ENCODE measurements around the gene LRRC32. TPM values are rescaled to one million over a fixed set of nuclear protein-coding genes. Genes with fewer than 3 reads are reported as not detected.

The LRRC32 gene
- total RNA-seq, 4 donors from 2014 or later: 19.1 to 87.5 (median 45.3) TPM

DNA sequence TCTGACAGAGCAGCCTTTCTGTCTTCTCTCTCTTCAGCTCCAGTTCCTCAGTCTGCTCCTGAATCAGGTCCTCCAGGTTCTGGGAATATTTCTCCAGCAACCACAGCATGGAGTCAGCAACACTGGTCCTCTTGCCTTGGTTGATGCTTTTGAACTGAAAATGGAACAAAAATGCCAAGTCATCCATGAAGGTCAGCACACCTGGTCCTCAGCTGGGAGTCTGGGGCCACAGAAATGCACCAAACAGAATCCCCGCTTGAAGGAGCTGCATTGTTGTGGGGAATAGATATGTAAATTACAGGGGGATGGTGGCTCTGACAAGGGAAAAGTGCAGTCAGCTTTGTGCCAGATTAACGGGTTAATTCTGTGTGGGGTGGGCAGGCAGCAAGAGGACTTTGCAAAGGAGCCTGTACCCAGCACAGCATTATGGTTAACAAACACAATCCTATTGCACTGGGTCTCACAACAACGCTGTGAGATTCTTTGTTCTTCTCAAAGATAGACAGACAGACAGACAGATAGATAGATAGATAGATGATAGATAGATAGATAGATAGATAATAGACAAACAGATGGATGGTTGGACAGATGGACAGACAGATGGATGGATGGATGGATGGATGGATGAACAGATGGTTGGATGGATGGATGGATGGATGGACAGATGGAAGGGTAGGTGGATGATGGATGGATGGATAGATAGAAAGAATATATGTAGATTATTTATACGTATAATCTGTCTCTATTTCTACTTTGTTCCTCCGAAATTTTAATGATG, 33.8 kb upstream of the LRRC32 start:
- no peak overlapping the region for H3K4me3 ChIP-seq
- H3K27me3 ChIP-seq: no peaks in the 10 kb centered on the region
- DNase-seq (ENCODE audit: extremely low spot score): no peak
- intact Hi-C loops (cut with DNase I): no loop called here
- H3K4me1 ChIP-seq: peaks cover 0 to 8% (median 0%) of the 10 kb centered on the region in 4 donors
- H3K9me3 ChIP-seq: peaks cover 0 to 13% (median 5%) of the 10 kb centered on the region in 4 donors
- 70% methylated on average over 5 of the region's 5 CpGs for WGBS
- no peak overlapping the region for H3K27ac ChIP-seq (replicated peaks in 1 of 4)
- no peaks in the 10 kb centered on the region for H3K36me3 ChIP-seq
- no peak for TF ChIP-seq POLR2AphosphoS5 (IDR thresholded peaks at IDR 0.05)
- TF ChIP-seq, protein P1, sequence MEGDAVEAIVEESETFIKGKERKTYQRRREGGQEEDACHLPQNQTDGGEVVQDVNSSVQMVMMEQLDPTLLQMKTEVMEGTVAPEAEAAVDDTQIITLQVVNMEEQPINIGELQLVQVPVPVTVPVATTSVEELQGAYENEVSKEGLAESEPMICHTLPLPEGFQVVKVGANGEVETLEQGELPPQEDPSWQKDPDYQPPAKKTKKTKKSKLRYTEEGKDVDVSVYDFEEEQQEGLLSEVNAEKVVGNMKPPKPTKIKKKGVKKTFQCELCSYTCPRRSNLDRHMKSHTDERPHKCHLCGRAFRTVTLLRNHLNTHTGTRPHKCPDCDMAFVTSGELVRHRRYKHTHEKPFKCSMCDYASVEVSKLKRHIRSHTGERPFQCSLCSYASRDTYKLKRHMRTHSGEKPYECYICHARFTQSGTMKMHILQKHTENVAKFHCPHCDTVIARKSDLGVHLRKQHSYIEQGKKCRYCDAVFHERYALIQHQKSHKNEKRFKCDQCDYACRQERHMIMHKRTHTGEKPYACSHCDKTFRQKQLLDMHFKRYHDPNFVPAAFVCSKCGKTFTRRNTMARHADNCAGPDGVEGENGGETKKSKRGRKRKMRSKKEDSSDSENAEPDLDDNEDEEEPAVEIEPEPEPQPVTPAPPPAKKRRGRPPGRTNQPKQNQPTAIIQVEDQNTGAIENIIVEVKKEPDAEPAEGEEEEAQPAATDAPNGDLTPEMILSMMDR (IDR thresholded peaks at IDR 0.05): no peak
- no peak for TF ChIP-seq POLR2A (IDR thresholded peaks at IDR 0.05; ENCODE audit: low read depth)
- no peak for TF ChIP-seq EP300 (IDR thresholded peaks at IDR 0.05)

DNA sequence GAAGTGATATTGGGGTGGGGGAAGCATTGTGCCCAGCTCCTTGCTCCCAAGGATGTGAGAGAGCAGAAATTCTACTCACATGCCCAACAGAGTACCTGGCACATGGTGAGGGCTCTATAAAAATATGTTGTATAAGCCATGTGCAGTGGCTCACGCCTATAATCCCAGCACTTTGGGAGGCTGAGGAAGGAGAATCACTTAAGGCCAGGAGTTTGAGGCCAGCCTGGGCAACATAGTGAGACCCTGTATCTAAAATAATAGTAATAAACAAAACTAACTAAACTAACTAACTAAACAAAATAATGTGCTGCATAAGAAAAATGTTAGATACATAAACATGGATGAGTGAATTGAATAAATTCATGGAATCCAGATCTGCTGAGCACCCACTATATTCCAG, 33.2 kb upstream of the LRRC32 start:
- Histone ChIP-seq H3K9me3 (peaks cover 0 to 13% (median 5%) of the 10 kb centered on the region in 4 donors), H3K27ac (replicated peaks in 1 of 4) (no peak overlapping the region), H3K27me3 (no peaks in the 10 kb centered on the region), H3K36me3 (no peaks in the 10 kb centered on the region), H3K4me3 (no peak overlapping the region), H3K4me1 (peaks cover 0 to 8% (median 0%) of the 10 kb centered on the region in 4 donors)
- TF ChIP-seq, protein P1 (IDR thresholded peaks at IDR 0.05): no peak
- TF ChIP-seq EP300 (IDR thresholded peaks at IDR 0.05): no peak
- TF ChIP-seq POLR2A (IDR thresholded peaks at IDR 0.05; ENCODE audit: low read depth): no peak
- no peak for TF ChIP-seq POLR2AphosphoS5 (IDR thresholded peaks at IDR 0.05)
- intact Hi-C loops (cut with DNase I): no loop called here
- DNase-seq (ENCODE audit: extremely low spot score): no peak
- WGBS: 89% methylated on average over 1 of the region's 1 CpG

DNA sequence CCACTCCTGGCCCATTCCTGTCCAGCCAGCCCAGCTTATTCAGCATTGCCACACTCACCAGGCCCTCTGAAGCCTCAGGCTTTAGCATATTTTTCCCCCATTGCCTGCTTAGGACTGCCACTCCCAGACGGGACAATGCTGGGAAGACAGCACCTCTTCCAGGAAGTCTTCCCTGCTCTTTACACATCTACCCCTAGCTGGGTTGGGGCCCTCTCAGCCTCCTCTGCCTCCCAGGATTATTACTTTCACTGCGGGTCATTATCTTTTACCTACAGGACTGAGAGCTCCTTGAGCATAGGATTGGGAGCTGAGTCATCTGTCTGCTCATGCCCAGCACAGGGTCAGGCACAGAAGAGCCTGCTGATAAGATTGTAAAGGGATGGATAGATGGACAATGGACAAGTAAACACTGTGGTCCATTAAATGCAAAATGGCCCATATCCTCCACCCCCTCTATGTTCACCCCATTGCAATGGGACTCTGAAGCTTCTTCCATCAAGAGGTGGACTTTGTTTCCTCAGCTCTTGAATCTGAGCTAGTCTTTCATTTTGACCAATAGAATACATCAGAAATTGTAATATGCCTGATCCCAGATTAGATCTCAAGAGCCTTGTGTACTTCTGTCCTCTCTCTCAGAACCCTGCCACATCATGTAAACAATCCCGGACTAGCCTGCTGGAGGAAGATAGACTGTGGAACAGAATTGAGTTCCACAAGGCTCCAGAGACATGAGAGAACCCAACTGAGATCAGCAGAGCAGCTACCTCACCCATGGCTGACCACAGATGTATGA, 32.0 kb upstream of the LRRC32 start:
- no peak overlapping the region for H3K27ac ChIP-seq (replicated peaks in 1 of 4)
- no peak overlapping the region for H3K4me3 ChIP-seq
- intact Hi-C loops (cut with DNase I): no loop called here
- H3K9me3 ChIP-seq: peaks cover 0 to 13% (median 5%) of the 10 kb centered on the region in 4 donors
- no peaks in the 10 kb centered on the region for H3K27me3 ChIP-seq
- no peaks in the 10 kb centered on the region for H3K36me3 ChIP-seq
- WGBS: 90% methylated on average over 3 of the region's 3 CpGs
- peaks cover 0 to 8% (median 0%) of the 10 kb centered on the region in 4 donors for H3K4me1 ChIP-seq
- DNase-seq (ENCODE audit: extremely low spot score): no peak
- TF ChIP-seq EP300 (IDR thresholded peaks at IDR 0.05): no peak
- TF ChIP-seq, protein P1 (IDR thresholded peaks at IDR 0.05): no peak
- no peak for TF ChIP-seq POLR2AphosphoS5 (IDR thresholded peaks at IDR 0.05)
- no peak for TF ChIP-seq POLR2A (IDR thresholded peaks at IDR 0.05; ENCODE audit: low read depth)

DNA sequence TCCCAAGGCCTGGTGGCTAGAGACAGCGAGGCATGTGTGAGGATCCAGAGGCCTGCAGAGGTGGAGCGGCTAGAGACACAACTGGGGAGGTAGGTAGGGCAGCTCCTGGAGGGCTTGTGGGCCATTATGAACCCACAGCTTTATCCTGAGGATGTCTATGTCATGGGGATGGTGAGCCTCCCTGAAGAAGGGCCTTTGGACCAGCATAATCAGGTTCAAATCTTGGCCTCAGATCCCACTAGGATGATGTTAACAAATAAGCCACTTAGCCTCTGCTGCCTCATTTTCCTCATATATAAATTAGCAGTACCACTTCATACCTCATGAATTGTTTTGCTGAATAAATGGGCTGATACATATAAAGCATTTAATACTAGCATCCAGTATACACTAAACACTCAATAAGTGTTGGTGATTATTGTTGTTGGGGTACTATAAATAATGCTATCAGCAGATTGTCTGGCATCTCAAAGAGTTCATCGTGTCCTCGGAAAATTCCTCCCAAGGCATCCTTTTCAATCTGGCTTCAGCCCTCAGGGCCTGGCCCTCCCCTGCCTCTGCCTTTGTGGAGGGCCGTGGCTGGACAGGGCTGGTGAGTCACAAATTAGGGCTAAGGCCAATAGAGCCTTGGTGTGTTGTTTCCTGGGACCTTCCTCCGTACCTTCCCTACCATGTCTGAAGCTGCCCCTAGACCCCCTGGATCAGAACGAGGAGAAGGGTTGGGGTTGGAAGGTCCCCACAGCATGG, 30.9 kb upstream of the LRRC32 start:
- no peaks in the 10 kb centered on the region for H3K27me3 ChIP-seq
- H3K9me3 ChIP-seq: peaks cover 0 to 13% (median 5%) of the 10 kb centered on the region in 4 donors
- H3K4me1 ChIP-seq: peaks cover 0 to 8% (median 0%) of the 10 kb centered on the region in 4 donors
- H3K36me3 ChIP-seq: no peaks in the 10 kb centered on the region
- H3K4me3 ChIP-seq: no peak overlapping the region
- H3K27ac ChIP-seq (replicated peaks in 1 of 4): no peak overlapping the region
- 78% methylated on average over 6 of the region's 7 CpGs for WGBS
- intact Hi-C loops (cut with DNase I): no loop called here
- TF ChIP-seq POLR2A (IDR thresholded peaks at IDR 0.05; ENCODE audit: low read depth) (no peak), EP300 (IDR thresholded peaks at IDR 0.05) (no peak), POLR2AphosphoS5 (IDR thresholded peaks at IDR 0.05) (no peak)
- TF ChIP-seq, protein P1 (IDR thresholded peaks at IDR 0.05): no peak
- DNase-seq (ENCODE audit: extremely low spot score): no peak
